Islet precursor cell (in vitro differentiated cells): ENCODE measurements around the gene KRT8.

Experiments
- DNase-seq: peaks from one replicate; pipeline ENCODE4 v3.0.0-alpha.2; 2018

Gene KRT8

GRCh38 chr12:52904509-52905300 lies at the start of gene KRT8:
Gene KRT8 (minus strand): TSS chr12:52905076. CDS start chr12:52904981, 95 bp downstream.
- DNase-seq: peak; percentile 99

- peak; percentile 73 for DNase-seq
These were observed 48.4 kb upstream of the KRT8 start for GRCh38 chr12:52953181-52953841.

GRCh38 chr12:52952076-52952801 lies 47.4 kb upstream of the KRT8 start:
- peak; percentile 65 for DNase-seq

- DNase-seq: no peak
These were observed 46.8 kb upstream of the KRT8 start for GRCh38 chr12:52951640-52952039.

- DNase-seq: no peak
These were observed 46.2 kb upstream of the KRT8 start for GRCh38 chr12:52951126-52951525.

GRCh38 chr12:52950553-52950952 lies 45.7 kb upstream of the KRT8 start:
- DNase-seq: no peak

GRCh38 chr12:52949413-52950331 lies 44.8 kb upstream of the KRT8 start:
- DNase-seq: peak; percentile 94

- DNase-seq: no peak
These were observed 43.0 kb upstream of the KRT8 start for GRCh38 chr12:52947738-52948423.

- peak; percentile 90 for DNase-seq
These were observed 42.1 kb upstream of the KRT8 start for GRCh38 chr12:52946797-52947547.

- no peak for DNase-seq
These were observed 41.5 kb upstream of the KRT8 start for GRCh38 chr12:52946334-52946733.

- DNase-seq: peak; percentile 100
These were observed 40.7 kb upstream of the KRT8 start for GRCh38 chr12:52945389-52946232.

- DNase-seq: peak; percentile 82
These were observed 40.0 kb upstream of the KRT8 start for GRCh38 chr12:52944683-52945388.

GRCh38 chr12:52942901-52943181 lies 38.0 kb upstream of the KRT8 start:
- DNase-seq: no peak

- DNase-seq: no peak
These were observed 37.4 kb upstream of the KRT8 start for GRCh38 chr12:52942066-52942900.

GRCh38 chr12:52929538-52929937 lies 24.7 kb upstream of the KRT8 start:
- no peak for DNase-seq

- no peak for DNase-seq
These were observed 23.1 kb upstream of the KRT8 start for GRCh38 chr12:52927964-52928363.

GRCh38 chr12:52926596-52927234 lies 21.8 kb upstream of the KRT8 start:
- peak; percentile 58 for DNase-seq
